Measurements from ENCODE around the gene PLXND1. TPM values are rescaled to one million over a fixed set of nuclear protein-coding genes. Genes with fewer than 3 reads are reported as not detected.

Gene PLXND1
- total and polyA plus RNA-seq, 9 donors: 21.6 to 120 (median 57.1) TPM

DNA sequence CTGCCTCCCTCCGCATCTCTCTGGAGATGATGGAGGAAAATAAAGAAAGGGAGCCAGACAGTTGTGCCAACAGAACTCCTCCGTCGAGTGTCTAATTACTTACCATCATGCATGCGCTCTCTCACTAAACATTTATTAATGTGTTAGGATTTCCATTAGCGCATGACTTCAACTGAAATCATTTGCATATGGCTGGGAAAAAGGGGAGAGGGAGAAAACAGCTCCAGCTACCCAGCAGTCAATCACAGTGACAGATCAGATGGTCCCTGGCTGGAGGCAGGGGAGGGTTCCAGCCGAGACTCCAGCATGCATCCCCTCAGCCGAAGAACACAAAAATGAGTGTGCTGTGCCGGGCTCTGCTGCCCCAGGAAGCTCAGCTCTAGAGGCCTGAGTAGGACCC lies 84.9 kb downstream of the PLXND1 start:
- H3K4me1 ChIP-seq (ENCODE audit: insufficient read depth): no peaks in the 10 kb centered on the region
- H3K36me3 ChIP-seq: no peaks in the 10 kb centered on the region
- no peaks in the 10 kb centered on the region for H3K27me3 ChIP-seq
- intact Hi-C loops (cut with DNase I): no loop called here
- TF ChIP-seq EP300 (IDR thresholded peaks at IDR 0.05) (no peak), POLR2A (IDR thresholded peaks at IDR 0.05) (no peak)
- TF ChIP-seq, protein P1, sequence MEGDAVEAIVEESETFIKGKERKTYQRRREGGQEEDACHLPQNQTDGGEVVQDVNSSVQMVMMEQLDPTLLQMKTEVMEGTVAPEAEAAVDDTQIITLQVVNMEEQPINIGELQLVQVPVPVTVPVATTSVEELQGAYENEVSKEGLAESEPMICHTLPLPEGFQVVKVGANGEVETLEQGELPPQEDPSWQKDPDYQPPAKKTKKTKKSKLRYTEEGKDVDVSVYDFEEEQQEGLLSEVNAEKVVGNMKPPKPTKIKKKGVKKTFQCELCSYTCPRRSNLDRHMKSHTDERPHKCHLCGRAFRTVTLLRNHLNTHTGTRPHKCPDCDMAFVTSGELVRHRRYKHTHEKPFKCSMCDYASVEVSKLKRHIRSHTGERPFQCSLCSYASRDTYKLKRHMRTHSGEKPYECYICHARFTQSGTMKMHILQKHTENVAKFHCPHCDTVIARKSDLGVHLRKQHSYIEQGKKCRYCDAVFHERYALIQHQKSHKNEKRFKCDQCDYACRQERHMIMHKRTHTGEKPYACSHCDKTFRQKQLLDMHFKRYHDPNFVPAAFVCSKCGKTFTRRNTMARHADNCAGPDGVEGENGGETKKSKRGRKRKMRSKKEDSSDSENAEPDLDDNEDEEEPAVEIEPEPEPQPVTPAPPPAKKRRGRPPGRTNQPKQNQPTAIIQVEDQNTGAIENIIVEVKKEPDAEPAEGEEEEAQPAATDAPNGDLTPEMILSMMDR (IDR thresholded peaks at IDR 0.05): no peak
- WGBS, 3 donors: 64 to 72% (median 70%) methylated on average over 8 of the region's 8 CpGs
- H3K9me3 ChIP-seq: no peaks in the 10 kb centered on the region
- no peak overlapping the region for H3K27ac ChIP-seq
- no peak overlapping the region for H3K4me3 ChIP-seq
- DNase-seq: no peak

DNA sequence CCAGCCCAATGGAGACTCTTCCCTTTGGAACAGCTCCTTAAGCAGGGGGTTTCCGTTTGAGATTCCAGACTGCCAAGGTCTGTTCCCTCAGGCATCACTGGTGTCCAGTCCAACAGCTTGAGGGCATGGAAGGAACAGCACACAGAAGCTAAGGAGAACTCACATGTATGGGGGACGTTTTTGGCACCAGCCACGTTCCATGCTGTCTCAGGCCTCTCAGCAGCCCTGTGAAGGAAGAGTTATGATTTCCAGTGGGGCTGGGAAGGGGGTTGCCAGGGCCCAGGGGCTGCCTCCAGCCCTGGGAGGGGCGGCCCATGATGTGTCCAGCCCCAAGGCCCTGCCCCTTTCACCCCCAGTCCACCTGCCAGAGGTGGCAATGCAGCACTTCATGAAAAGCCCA lies 85.5 kb downstream of the PLXND1 start:
- Histone ChIP-seq H3K36me3 (no peaks in the 10 kb centered on the region), H3K4me3 (no peak overlapping the region), H3K4me1 (ENCODE audit: insufficient read depth) (no peaks in the 10 kb centered on the region), H3K27ac (no peak overlapping the region), H3K27me3 (no peaks in the 10 kb centered on the region), H3K9me3 (no peaks in the 10 kb centered on the region)
- DNase-seq: no peak
- TF ChIP-seq EP300 (IDR thresholded peaks at IDR 0.05) (no peak), POLR2A (IDR thresholded peaks at IDR 0.05) (no peak)
- TF ChIP-seq, protein P1 (IDR thresholded peaks at IDR 0.05): no peak
- WGBS, 3 donors: 67 to 75% (median 74%) methylated on average over 4 of the region's 4 CpGs
- intact Hi-C loops (cut with DNase I): no loop called here

DNA sequence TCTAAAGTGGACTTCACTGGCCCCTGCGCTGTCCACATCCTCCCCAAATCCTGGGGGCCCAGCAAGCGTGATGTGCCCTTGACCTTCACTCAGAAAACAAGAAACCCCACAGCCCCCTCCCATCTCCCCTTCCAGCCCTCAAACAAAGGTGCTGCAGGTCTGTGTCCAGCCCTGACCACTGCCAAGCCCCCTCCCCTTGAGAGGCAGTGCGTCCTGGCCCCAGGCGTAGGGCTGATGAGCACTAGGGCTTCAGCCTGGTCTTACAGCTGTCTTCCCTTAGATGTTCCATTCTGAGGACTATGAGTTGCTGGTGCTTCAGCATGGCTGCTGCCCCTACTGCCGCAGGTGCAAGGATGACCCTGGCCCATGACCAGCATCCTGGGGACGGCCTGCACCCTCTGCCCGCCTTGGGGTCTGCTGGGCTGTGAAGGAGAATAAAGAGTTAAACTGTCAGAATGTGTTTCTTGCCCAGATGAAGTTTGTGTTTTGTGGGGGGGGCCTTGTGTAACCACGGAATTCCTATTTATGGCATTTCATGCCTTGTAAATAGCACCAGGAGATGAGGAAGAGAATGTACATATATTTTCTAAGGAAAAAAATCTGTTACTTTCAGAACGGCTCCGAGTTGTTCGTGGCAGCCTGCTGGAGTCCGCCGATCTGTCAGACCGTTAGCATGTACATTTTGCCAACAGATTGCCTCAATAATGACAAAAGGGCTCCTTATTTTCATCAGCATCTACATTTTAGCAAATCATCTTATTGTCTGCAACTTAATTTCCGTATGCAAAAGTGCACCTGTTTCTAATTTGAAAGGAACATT lies 86.4 kb downstream of the PLXND1 start:
- TF ChIP-seq, protein P1 (IDR thresholded peaks at IDR 0.05): no peak
- no peak for TF ChIP-seq EP300 (IDR thresholded peaks at IDR 0.05)
- no peak for TF ChIP-seq POLR2A (IDR thresholded peaks at IDR 0.05)
- H3K27me3 ChIP-seq: no peaks in the 10 kb centered on the region
- WGBS, 3 donors: 88 to 90% (median 90%) methylated on average over 15 of the region's 15 CpGs
- intact Hi-C loops (cut with DNase I): no loop called here
- no peaks in the 10 kb centered on the region for H3K9me3 ChIP-seq
- no peak for DNase-seq
- no peaks in the 10 kb centered on the region for H3K36me3 ChIP-seq
- no peak overlapping the region for H3K27ac ChIP-seq
- no peaks in the 10 kb centered on the region for H3K4me1 ChIP-seq (ENCODE audit: insufficient read depth)
- no peak overlapping the region for H3K4me3 ChIP-seq

DNA sequence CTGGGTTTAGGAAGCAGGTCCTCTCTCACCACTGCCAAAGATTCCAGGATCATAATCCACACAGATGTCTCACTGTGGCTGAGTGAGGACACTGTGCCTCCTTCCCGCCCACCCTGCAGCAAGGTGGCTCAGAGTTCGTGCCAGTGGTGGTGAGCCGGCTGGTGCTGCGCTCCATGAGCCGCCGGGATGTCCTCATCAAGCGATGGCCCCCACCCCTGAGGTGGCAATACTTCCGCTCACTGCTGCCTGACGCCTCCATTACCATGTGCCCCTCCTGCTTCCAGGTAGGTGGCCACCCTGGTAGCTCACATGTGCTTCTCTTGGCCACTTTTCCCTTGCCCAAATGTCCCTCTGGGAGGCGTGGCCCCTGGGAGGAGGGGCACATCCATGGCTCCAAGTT lies 87.0 kb downstream of the PLXND1 start:
- H3K27me3 ChIP-seq: no peaks in the 10 kb centered on the region
- intact Hi-C loops (cut with DNase I): no loop called here
- no peaks in the 10 kb centered on the region for H3K4me1 ChIP-seq (ENCODE audit: insufficient read depth)
- H3K27ac ChIP-seq: no peak overlapping the region
- no peaks in the 10 kb centered on the region for H3K9me3 ChIP-seq
- no peak for TF ChIP-seq EP300 (IDR thresholded peaks at IDR 0.05)
- TF ChIP-seq, protein P1 (IDR thresholded peaks at IDR 0.05): no peak
- TF ChIP-seq POLR2A (IDR thresholded peaks at IDR 0.05): no peak
- no peaks in the 10 kb centered on the region for H3K36me3 ChIP-seq
- DNase-seq: no peak
- WGBS, 3 donors: 95 to 97% (median 97%) methylated on average over 10 of the region's 10 CpGs
- H3K4me3 ChIP-seq: no peak overlapping the region
